ENCODE data around the gene CARD11.
"Not testable (repeated sequence)": the region's sequence is repeated elsewhere in the genome, so short reads cannot be mapped to it uniquely, and the experiment has no call there.

Gene CARD11

GRCh38 chr7:3063016-3063753 is 19.5 kb upstream of the CARD11 start:
- DNase-seq: no peak

GRCh38 chr7:3057066-3057420 is 13.4 kb upstream of the CARD11 start:
- DNase-seq: peak in 1 of 2 experiments; percentile 67

DNA sequence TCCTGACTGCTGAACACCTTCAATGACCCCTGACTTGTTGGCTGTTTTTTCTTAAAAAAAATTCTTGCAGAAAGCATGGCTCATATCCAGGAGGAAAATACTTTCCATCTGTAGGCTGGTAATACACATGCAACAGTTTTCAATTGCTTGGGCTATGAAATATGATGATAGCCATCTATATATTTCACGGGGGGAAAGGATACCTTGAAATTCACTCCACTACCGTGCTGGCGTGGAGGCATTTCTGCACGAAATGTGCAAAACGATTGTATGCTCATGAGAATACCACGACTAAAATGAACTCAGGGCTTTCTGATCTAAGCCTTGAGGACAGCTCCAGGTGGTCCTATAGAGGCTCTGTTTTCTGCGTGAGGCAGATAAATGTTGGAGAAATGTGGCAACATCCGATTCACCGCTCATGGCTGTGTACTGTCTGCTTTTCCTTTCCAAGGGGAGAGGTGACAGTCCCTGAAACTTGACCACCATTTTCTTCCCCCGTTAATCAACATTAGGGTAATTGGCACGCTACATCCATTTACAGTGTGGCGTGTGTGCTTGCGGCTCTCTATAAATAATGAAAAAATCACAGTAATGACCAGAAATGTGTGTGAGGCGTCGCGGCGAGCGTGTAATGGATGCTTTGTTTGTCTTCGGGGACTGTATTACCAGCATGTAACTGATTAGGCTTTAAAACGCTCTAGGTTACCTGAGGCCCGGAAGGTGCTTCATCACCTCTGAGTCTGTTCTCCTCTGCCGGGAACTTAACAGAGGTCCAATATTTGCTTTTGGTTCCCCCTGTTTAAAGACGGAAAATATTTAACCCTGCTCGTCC is 12.8 kb upstream of the CARD11 start:
- DNase-seq: peak; percentile 54 to 76

DNA sequence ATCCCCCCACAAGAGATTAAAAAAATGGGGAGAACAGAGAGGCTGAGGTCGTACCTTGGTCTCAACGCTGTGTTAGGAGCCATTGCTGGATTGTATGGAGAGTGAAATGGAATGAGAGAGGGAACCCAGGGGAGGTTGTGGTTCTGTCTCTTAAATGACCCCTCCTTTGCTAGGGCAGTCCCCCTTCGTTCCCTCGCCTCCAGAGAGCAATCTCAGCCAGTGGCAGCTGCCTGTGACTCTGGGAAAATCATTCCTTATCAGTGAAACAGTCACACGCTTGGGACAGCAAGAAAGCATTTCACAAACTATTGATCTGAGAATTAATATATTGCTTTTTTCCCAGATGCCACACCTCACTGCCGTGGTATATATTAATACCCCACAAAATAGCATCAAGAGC is 12.0 kb upstream of the CARD11 start:
- DNase-seq: no peak

- no peak for DNase-seq
Measured at GRCh38 chr7:3042861-3043489, 692 bp downstream of the CARD11 start.

- no peak for DNase-seq
Measured at GRCh38 chr7:3041986-3042675, 1.5 kb downstream of the CARD11 start.

DNA sequence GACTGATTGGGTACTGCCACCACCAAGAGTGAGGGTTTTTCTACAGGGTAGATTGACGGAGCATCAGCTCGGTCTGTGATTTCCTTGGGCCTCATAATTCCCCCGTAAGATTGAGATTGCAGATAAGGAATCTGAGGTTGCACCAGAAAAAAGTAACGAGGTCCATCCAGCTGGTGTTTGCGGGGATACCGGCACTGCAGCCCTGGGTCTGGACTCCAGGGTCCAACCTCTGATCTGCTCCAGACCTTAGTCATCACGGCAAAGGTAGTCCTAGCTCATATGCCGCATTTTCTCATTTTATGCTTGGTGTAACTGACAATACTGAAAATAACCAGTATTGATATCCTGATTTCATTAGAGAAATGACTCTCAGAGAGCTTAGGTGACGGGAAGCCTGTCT is 3.9 kb downstream of the CARD11 start:
- DNase-seq: no peak

DNA sequence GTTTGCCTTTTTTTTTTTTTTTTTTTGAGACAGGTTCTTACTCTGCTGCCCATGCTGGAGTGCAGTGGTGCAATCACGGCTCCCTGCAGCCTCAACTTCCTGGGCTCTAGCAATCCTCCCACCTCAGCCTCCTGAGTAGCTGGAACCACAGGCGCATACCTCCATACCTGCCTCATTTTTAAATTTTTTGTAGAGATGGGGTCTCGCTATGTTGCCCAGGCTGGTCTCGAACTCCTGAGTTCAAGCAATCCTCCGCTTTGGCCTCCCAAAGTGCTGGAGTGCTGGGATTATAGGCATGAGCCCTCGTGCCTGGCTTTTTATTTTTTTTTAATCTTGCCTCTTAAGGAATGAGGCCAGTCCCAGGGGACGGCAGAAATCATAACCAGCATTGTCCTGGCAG is 5.7 kb downstream of the CARD11 start:
- not testable (repeated sequence) for DNase-seq

GRCh38 chr7:3037259-3037658 is 6.4 kb downstream of the CARD11 start:
- no peak for DNase-seq

DNA sequence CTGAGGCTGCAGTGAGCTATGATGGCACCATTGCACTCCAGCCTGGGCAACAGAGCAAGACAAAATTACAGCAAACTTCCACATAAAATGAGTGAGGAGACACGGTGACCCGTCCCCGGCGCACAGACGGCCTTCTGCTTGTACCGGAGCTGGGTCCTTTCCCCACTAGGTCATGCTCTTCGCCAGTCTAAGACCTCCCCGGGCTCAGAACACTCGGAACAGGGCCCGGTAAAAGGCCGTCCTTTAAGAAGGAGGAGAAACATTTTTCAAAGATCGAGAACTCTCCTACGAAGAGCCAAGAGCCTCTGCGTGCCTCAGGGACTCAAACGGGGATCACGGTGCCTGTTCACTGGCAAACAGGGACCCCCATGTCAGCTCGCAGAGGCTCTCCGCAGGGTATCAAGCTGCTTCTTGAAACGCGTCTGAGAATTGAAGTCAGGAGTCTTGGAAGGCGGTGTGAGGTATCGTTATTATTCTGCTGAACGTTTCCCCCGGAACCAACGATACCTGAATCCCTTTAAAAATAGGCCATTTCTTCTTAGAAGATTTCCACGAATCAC is 9.0 kb downstream of the CARD11 start:
- no peak for DNase-seq

DNA sequence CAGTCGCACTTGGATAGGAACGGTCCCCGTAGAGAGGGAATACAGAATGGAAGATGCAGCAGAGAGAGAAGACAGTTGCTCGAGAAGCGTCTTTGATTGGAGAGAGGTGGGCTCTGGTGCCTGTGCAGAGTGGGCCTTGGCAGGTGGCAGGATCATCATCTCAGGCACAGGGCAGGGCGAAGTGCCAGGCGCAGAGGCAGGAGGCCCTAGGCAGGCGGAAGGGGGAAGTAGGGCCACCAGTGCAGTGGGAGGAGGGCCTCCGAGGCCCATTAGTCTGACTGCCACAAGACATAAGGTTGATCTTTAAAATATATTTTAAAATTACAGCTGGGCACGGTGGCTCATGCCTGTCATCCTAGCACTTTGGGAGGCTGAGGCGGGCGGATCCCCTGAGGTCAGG is 10.1 kb downstream of the CARD11 start:
- peak in 1 of 2 experiments; percentile 9 for DNase-seq

DNA sequence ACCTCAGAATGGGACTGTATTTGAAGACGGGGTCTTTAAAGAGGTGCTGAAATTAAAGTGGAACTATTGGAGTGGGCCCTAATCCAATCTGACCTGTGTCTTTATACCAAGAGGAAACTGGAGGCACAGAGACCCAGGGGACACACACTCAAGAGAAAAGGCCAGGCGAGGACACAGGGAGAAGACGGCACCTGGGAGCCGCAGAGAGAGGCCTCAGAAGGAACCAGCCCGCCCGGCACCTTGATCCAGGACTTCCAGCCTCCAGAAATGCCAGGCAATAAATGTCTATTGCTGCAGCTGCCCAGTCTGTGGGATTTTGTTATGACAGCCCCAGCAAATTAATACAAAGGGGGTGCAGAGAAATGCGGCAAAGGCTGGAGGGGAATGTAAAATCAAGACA is 10.5 kb downstream of the CARD11 start:
- DNase-seq: no peak

DNA sequence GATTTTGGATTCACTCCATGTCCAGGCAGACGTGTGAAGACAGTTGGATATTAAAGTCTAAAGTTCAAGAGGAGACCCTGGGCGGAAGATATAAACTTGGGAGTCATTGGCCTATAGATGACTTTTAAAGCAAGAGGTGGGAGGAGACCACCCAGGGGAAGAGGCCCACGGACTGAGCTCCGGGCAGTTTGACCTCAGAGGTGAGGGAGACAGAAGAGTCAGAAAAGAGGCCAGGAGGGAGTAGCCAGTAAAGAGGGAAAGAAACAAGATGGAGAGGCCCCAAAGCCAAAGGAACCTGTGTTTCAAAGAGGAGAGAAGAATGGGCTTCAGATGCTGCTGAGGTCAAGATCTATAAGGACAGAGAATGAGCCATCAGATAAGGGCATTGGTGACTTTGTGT is 11.4 kb downstream of the CARD11 start:
- DNase-seq: no peak

DNA sequence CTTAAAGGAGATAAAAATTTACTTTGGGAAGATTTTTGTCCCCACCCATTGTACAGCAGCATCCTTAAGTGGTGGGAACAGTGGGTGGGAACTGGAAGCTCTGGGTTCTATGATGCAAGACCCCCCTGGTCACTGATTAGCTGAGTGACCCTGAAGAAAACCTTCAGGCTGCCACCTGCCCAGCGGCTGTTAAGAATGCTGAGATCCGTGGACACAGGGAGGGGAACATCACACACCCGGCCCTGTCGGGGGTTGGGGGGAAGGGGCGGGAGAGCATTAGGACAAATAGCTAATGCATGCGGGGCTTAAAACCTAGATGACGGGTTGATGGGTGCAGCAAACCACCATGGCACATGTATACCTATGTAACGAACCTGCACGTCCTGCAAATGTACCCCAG is 14.5 kb downstream of the CARD11 start:
- DNase-seq: no peak

GRCh38 chr7:3028758-3029093 is 14.9 kb downstream of the CARD11 start:
- no peak for DNase-seq

DNA sequence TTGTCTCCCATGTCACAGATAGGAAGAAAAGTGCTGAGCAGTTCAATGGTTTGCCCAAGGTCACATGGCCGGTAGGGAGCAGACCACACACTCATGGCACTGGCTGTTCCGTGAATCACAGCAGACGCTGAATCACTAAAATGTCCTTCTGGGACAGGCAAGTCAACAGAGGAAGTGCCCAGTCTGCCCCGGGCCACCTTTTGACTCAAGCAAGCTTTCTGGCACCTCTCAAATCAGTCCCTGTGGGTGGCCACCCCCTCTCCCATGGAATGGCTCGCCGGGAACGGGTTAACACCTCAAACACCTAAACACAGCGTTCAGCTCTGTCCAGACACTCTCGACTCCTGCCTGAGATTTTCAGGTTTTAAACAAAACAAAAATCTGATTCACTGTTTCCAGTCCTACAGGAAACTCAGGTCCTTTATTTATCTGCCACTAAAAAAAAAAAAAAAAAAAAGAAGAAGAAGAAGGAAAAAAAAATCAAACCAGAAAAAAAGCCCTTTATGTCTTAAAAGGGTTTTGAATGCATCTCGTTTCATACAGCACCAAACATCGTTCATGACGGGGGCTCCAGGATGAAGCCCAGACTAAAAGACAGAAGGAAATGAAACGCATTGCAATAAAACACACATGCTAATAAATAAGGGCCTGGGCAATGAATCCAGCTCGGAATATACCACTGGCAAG is 15.5 kb downstream of the CARD11 start:
- DNase-seq: no peak

DNA sequence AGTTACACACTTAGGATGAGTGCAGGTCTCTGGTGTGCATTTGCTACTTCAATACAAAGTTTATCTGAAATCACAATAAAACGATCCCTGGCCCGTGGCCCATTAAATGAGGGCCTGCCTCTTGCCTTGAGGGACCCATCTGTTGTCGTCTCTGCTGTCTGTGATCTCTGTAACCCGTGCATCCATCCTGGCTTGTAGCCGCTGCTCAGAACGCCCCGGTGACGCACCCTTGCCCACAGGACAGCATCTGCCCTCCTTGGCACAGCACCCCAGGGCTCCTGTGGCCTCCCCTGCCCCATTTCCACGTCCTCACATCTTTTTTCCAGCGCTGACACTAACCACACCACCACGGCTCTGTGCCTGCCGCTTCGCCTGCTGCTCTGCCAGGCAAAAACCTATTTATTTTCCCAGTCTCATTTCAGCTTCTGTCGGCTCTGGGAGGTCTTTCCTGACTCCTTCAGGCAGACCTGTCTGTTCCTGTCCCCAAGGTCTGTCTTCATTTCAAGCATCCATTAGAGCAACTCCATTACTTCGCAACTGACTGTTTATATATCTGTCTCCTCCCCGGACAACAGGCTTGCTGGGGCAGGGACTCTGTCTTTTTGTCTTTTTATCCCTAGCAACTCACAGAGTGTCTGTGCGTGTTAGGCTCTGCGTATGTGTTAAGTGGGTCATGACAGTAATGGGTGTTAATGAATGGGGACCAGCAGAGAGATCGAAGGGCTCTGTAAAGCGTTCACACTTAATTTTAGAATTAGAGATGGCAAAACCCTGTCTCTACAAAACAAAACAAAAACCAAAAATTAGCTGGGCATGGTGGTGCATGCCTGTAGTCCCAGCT is 16.4 kb downstream of the CARD11 start:
- DNase-seq: no peak

- no peak for DNase-seq
Measured at GRCh38 chr7:3025616-3026015, 18.1 kb downstream of the CARD11 start.

- DNase-seq: no peak
Measured at GRCh38 chr7:3021825-3022224, 21.8 kb downstream of the CARD11 start.

GRCh38 chr7:3021224-3021623 is 22.4 kb downstream of the CARD11 start:
- not testable (repeated sequence) for DNase-seq

DNA sequence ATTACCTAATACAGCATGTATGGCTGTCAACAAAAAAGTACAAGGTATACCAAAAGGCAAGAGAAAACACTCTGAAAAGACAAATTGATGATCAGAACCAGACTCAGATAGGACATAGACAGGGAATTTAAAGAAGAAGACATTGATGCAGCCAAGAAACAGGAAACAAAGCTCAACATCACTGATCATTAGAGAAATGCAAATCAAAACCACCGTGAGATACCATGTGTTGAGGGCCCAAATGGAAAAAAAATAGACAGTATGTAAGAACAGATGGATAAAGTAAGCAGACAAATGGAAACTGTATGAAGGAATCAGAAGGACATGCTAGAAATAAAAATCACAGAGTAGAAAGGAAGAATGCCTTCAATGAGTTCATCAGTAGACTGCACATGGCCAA is 23.3 kb downstream of the CARD11 start:
- DNase-seq: no peak

DNA sequence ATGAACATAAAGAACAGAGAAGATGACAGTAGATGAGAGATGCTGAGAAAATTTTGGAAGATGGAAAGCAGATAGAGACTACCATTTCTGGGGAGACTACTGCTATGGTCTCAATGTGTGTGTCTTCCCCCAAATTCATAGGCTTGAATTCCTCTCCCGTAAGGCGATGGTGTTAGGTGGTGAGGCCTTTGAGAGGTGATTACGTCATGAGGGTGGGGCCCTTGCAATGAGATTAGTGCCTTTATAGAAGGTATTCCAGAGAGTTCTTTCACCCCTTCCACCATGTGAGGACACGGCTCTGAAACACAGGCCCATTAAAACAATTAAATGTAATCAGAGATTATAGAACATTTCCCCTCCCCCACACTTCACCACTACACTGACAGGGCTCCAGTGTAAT is 23.9 kb downstream of the CARD11 start:
- no peak for DNase-seq

Measured in NCI-H2081 (cell line).